ENCODE data around the gene UPK2.

DNA sequence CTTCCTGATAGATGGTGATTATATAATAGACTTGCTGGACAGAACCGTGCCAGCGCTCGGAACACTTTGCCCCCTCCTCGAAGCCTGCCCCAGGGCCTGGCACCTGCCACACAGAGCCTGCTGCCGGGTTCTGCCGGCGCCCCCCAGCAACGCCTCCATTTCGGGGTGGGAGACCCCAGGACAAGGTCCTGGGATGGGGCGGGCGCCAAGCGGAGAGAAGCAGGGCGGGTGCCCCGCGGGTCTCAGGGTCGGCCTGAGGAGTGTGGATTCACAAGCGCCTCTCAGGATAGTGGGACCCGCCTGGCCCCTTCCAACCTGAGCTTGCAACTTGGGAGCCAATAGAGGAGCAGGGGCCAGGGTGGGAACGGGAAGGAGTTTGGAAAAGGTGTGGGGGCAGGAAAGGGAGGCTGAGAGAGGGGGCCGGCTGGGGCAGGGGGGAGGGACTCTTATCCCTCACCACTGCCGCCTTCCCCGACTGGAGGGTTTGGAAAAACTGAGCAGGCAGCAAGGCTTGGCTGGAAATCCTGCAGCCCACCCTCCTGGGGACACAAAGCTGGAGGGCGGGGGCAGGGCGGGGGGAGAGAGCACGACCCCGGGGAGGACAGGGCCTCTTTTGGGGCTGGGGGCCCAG, 27.1 kb upstream of the UPK2 start:
- TF ChIP-seq, protein P1, sequence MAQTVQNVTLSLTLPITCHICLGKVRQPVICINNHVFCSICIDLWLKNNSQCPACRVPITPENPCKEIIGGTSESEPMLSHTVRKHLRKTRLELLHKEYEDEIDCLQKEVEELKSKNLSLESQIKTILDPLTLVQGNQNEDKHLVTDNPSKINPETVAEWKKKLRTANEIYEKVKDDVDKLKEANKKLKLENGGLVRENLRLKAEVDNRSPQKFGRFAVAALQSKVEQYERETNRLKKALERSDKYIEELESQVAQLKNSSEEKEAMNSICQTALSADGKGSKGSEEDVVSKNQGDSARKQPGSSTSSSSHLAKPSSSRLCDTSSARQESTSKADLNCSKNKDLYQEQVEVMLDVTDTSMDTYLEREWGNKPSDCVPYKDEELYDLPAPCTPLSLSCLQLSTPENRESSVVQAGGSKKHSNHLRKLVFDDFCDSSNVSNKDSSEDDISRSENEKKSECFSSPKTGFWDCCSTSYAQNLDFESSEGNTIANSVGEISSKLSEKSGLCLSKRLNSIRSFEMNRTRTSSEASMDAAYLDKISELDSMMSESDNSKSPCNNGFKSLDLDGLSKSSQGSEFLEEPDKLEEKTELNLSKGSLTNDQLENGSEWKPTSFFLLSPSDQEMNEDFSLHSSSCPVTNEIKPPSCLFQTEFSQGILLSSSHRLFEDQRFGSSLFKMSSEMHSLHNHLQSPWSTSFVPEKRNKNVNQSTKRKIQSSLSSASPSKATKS (CRISPR knock-in tag; IDR thresholded peaks at IDR 0.05) = no peak
- TF ChIP-seq, protein P2, sequence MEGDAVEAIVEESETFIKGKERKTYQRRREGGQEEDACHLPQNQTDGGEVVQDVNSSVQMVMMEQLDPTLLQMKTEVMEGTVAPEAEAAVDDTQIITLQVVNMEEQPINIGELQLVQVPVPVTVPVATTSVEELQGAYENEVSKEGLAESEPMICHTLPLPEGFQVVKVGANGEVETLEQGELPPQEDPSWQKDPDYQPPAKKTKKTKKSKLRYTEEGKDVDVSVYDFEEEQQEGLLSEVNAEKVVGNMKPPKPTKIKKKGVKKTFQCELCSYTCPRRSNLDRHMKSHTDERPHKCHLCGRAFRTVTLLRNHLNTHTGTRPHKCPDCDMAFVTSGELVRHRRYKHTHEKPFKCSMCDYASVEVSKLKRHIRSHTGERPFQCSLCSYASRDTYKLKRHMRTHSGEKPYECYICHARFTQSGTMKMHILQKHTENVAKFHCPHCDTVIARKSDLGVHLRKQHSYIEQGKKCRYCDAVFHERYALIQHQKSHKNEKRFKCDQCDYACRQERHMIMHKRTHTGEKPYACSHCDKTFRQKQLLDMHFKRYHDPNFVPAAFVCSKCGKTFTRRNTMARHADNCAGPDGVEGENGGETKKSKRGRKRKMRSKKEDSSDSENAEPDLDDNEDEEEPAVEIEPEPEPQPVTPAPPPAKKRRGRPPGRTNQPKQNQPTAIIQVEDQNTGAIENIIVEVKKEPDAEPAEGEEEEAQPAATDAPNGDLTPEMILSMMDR (CRISPR knock-in tag; IDR thresholded peaks at IDR 0.05) = no peak
- no peak for TF ChIP-seq ZBTB8A (CRISPR knock-in tag; IDR thresholded peaks at IDR 0.05; ENCODE audit: borderline replicate concordance, low read depth)
- TF ChIP-seq ZNF251 (CRISPR knock-in tag; IDR thresholded peaks at IDR 0.05) = no peak
- TF ChIP-seq HHEX (CRISPR knock-in tag; IDR thresholded peaks at IDR 0.05) = no peak

Measured in HepG2 (cell line).